ENCODE measurements around the gene GIPC3.
"Not testable (repeated sequence)": the region's sequence is repeated elsewhere in the genome, so short reads cannot be mapped to it uniquely, and the experiment has no call there.

The GIPC3 gene

GRCh38 chr19:3550947-3551791 is 34.1 kb upstream of the GIPC3 start:
- DNase-seq (ENCODE audit: low read depth), result no peak

GRCh38 chr19:3551792-3552095 is 33.5 kb upstream of the GIPC3 start:
- DNase-seq (ENCODE audit: low read depth), result no peak

- no peak for DNase-seq (ENCODE audit: low read depth)
Observed at GRCh38 chr19:3554254-3555083, 30.8 kb upstream of the GIPC3 start.

- DNase-seq (ENCODE audit: low read depth), result no peak
Observed at GRCh38 chr19:3555653-3556422, 29.4 kb upstream of the GIPC3 start.

GRCh38 chr19:3556423-3556977 is 28.8 kb upstream of the GIPC3 start:
- DNase-seq (ENCODE audit: low read depth), result no peak

GRCh38 chr19:3556978-3557460 is 28.3 kb upstream of the GIPC3 start:
- DNase-seq (ENCODE audit: low read depth), result peak; percentile 48

- peak; percentile 91 for DNase-seq (ENCODE audit: low read depth)
Observed at GRCh38 chr19:3557461-3558248, 27.6 kb upstream of the GIPC3 start, which contains the start of gene MFSD12. TSS of gene MFSD12 (minus strand) at chr19:3557586. CDS start at chr19:3557403, 183 bp downstream.

GRCh38 chr19:3563709-3564524 is 21.4 kb upstream of the GIPC3 start:
- DNase-seq (ENCODE audit: low read depth), result no peak

- no peak for DNase-seq (ENCODE audit: low read depth)
Observed at GRCh38 chr19:3565139-3565538, 20.1 kb upstream of the GIPC3 start.

- DNase-seq (ENCODE audit: low read depth), result not testable (repeated sequence)
Observed at GRCh38 chr19:3570042-3570441, 15.2 kb upstream of the GIPC3 start.

GRCh38 chr19:3570606-3571011 is 14.7 kb upstream of the GIPC3 start:
- no peak for DNase-seq (ENCODE audit: low read depth)

- DNase-seq (ENCODE audit: low read depth), result peak; percentile 99
Observed at GRCh38 chr19:3572132-3572854, 13.0 kb upstream of the GIPC3 start.

- no peak for DNase-seq (ENCODE audit: low read depth)
Observed at GRCh38 chr19:3572855-3573161, 12.5 kb upstream of the GIPC3 start, which contains the start of gene HMG20B. TSS of gene HMG20B (plus strand) at chr19:3572944. CDS start at chr19:3573310, 366 bp downstream.

GRCh38 chr19:3573162-3573857 is 12.0 kb upstream of the GIPC3 start:
- no peak for DNase-seq (ENCODE audit: low read depth)

- peak; percentile 55 for DNase-seq (ENCODE audit: low read depth)
Observed at GRCh38 chr19:3573858-3574637, 11.2 kb upstream of the GIPC3 start.

GRCh38 chr19:3575260-3575741 is 10.0 kb upstream of the GIPC3 start:
- no peak for DNase-seq (ENCODE audit: low read depth)

- no peak for DNase-seq (ENCODE audit: low read depth)
Observed at GRCh38 chr19:3575949-3576673, 9.2 kb upstream of the GIPC3 start.
